GM23338 (cell line): Measurements from ENCODE around the gene PLCXD3. TPM values are rescaled to one million over a fixed set of nuclear protein-coding genes. Genes with fewer than 3 reads are reported as not detected.

Experiments
- ATAC-seq: fragments of 200-7000 bp; cut with Tn5 transposase; 3 replicates; pipeline ENCODE4 v1.9.1; 2020
- DNase-seq: peaks from one replicate; pipeline ENCODE4 v3.0.0-alpha.2; 2015; ENCODE audit warnings: low spot score
- H2AFZ ChIP-seq: fragments of 200-600 bp; sonication (generic); 2 replicates; pipeline ENCODE4 v1.8.0; 2016; ENCODE audit warnings: antibody characterized with exemption, mild to moderate bottlenecking, moderate library complexity
- H3F3A ChIP-seq: fragments of 200-600 bp; sonication (generic); replicated peaks from 2 replicates; pipeline ENCODE4 v1.8.0; 2017; ENCODE audit warnings: antibody characterized with exemption, mixed run types, low read depth
- H3K27ac ChIP-seq: fragments of 200-600 bp; sonication (generic); 2 replicates; pipeline ENCODE4 v1.6.1; 2016; ENCODE audit warnings: low read depth
- H3K27me3 ChIP-seq: fragments of 200-600 bp; sonication (generic); 2 replicates; pipeline ENCODE4 v1.8.0; 2016; ENCODE audit warnings: mild to moderate bottlenecking, mixed run types, moderate library complexity; ENCODE audit not compliant: insufficient read depth
- H3K36me3 ChIP-seq: fragments of 200-600 bp; sonication (generic); 2 replicates; pipeline ENCODE4 v1.8.0; 2016; ENCODE audit warnings: mild to moderate bottlenecking; ENCODE audit not compliant: insufficient read depth
- H3K4me1 ChIP-seq: fragments of 200-600 bp; sonication (generic); 2 replicates; pipeline ENCODE4 v1.8.0; 2016; ENCODE audit warnings: mild to moderate bottlenecking, moderate library complexity; ENCODE audit not compliant: insufficient read depth
- H3K4me2 ChIP-seq: fragments of 200-600 bp; sonication (generic); 2 replicates; pipeline ENCODE4 v1.7.1; 2017; ENCODE audit warnings: mixed run types
- H3K4me3 ChIP-seq: fragments of 200-600 bp; sonication (generic); 2 replicates; pipeline ENCODE4 v1.6.1; 2016; ENCODE audit warnings: mixed run types
- H3K79me2 ChIP-seq: fragments of 200-600 bp; sonication (generic); replicated peaks from 2 replicates; pipeline ENCODE4 v1.8.0; 2017; ENCODE audit warnings: mild to moderate bottlenecking; ENCODE audit not compliant: insufficient read depth
- H3K9me2 ChIP-seq: fragments of 200-600 bp; sonication (generic); 2 replicates; pipeline ENCODE4 v1.8.0; 2017; ENCODE audit not compliant: insufficient read depth
- H4K20me1 ChIP-seq: fragments of 200-600 bp; sonication (generic); replicated peaks from 2 replicates; pipeline ENCODE4 v1.8.0; 2017; ENCODE audit warnings: mild to moderate bottlenecking; ENCODE audit not compliant: insufficient read depth
- H3K27ac Mint-ChIP-seq: 2 replicates; pipeline ENCODE4 v1.8.0; 2020; ENCODE audit warnings: inconsistent platforms, mild to moderate bottlenecking, moderate library complexity, mixed read lengths
- H3K27me3 Mint-ChIP-seq: 3 replicates; pipeline ENCODE4 v1.8.0; 2022; ENCODE audit warnings: low read depth, mild to moderate bottlenecking, moderate library complexity, mixed read lengths, inconsistent platforms; ENCODE audit not compliant: insufficient read depth, poor library complexity
- H3K36me3 Mint-ChIP-seq: 3 replicates; pipeline ENCODE4 v1.8.0; 2021; ENCODE audit warnings: low read depth, mild to moderate bottlenecking, inconsistent platforms, moderate library complexity, mixed read lengths
- H3K4me1 Mint-ChIP-seq: 3 replicates; pipeline ENCODE4 v1.8.0; 2020; ENCODE audit warnings: mild to moderate bottlenecking, inconsistent platforms, mixed read lengths
- H3K4me3 Mint-ChIP-seq: 3 replicates; pipeline ENCODE4 v1.8.0; 2021; ENCODE audit warnings: moderate library complexity, mild to moderate bottlenecking, inconsistent platforms, mixed read lengths
- H3K9me3 Mint-ChIP-seq: 3 replicates; pipeline ENCODE4 v1.8.0; 2020; ENCODE audit warnings: moderate library complexity, mild to moderate bottlenecking, inconsistent platforms, mixed read lengths
- CREB1 ChIP-seq: fragments of 250-450 bp; sonication (Bioruptor Pico); IDR thresholded peaks from 2 replicates; pipeline ENCODE4 v1.5.0; 2020; ENCODE audit warnings: low read depth, mild to moderate bottlenecking, moderate library complexity
- EZH2phosphoT487 ChIP-seq: fragments of 200-600 bp; sonication (generic); IDR thresholded peaks from one replicate; pipeline ENCODE4 v1.8.1; 2018; ENCODE audit warnings: antibody characterized with exemption; ENCODE audit not compliant: unreplicated experiment
- POLR2AphosphoS5 ChIP-seq: IDR thresholded peaks from 2 replicates; pipeline ENCODE4 v1.6.1; 2016; ENCODE audit warnings: antibody characterized with exemption, low read depth
- ZNF331 ChIP-seq: fragments of 250-450 bp; sonication (Bioruptor Pico); IDR thresholded peaks from 2 replicates; pipeline ENCODE4 v1.5.0; 2020; ENCODE audit warnings: low read depth, mild to moderate bottlenecking, moderate library complexity
- ZNF462 ChIP-seq: fragments of 250-450 bp; sonication (Bioruptor Pico); IDR thresholded peaks from 2 replicates; pipeline ENCODE4 v1.5.0; 2020; ENCODE audit warnings: mild to moderate bottlenecking, moderate library complexity
- long read RNA-seq: library from polyadenylated mRNA; unstranded; transcript quantifications from one replicate; pipeline ENCODE4 v2.0.0, GENCODE V29; 2020; ENCODE audit not compliant: unreplicated experiment
- polyA plus RNA-seq: library from polyadenylated mRNA; unstranded; fragments of >200 nt; fragmentation: Nextera tagmentation; extraction: Ambion mirVana; gene quantifications from 2 replicates; pipeline ENCODE4 v1.2.1, GENCODE V29; 2016
- total RNA-seq: library from RNA; depleted of rRNA; stranded (reverse); fragments of >200 nt; shearing (Covaris generic); gene quantifications from 2 replicates; pipeline ENCODE4 v1.2.3, GENCODE V29; 2014; rRNA removed

Gene PLCXD3
- total RNA-seq (0.03 TPM in 1 of 2 replicates, not detected in the other), polyA plus RNA-seq (0.03 TPM in 1 of 2 replicates, not detected in the other)
- long read RNA-seq: 0 reads

GRCh38 chr5:41510176-41510831 lies at the start of gene PLCXD3:
Gene PLCXD3 (minus strand): TSS chr5:41510601. CDS start chr5:41510526, 75 bp downstream.
- Histone ChIP-seq H3K27me3 (peaks cover 43% of the 10 kb centered on the region), H4K20me1 (0 out of 2 replicates have a peak, but pooled peaks cover 4% of the 10 kb centered on the region), H3F3A (no peaks in the 10 kb centered on the region), H3K4me3 (peak within 1 kb of the TSS; percentile 77), H3K27ac (no peak within 1 kb of the TSS), H3K4me1 (peaks cover 17% of the 10 kb centered on the region; the same call in 1 of the 2 replicates), H3K79me2 (no peaks in the 10 kb centered on the region), H3K4me2 (peak within 1 kb of the TSS; percentile 96), H2AFZ (peak within 1 kb of the TSS; percentile 97), H3K9me2 (no peaks in the 10 kb centered on the region), H3K36me3 (no peaks in the 10 kb centered on the region)
- H3K4me3 Mint-ChIP-seq: peak within 1 kb of the TSS; percentile 78
- no peaks in the 10 kb centered on the region for H3K9me3 Mint-ChIP-seq
- H3K27ac Mint-ChIP-seq: no peak within 1 kb of the TSS
- peaks cover 20% of the 10 kb centered on the region for H3K4me1 Mint-ChIP-seq
- ATAC-seq (peak; percentile 79), DNase-seq (peak; percentile 61)
- TF ChIP-seq POLR2AphosphoS5: no peak
- TF ChIP-seq ZNF462 (CRISPR knock-in tag): no peak
- TF ChIP-seq ZNF331 (CRISPR knock-in tag): no peak
- no peak for TF ChIP-seq CREB1 (CRISPR knock-in tag)
- no peak for TF ChIP-seq EZH2phosphoT487
- no peaks in the 10 kb centered on the region for H3K36me3 Mint-ChIP-seq
- H3K27me3 Mint-ChIP-seq: peaks cover 30% of the 10 kb centered on the region
